NT2/D1 (cell line): ENCODE measurements around the gene ANKDD1B.

ENCODE experiments used
- SUZ12 ChIP-seq: IDR thresholded peaks from 2 replicates; pipeline ENCODE4 v1.6.1; 2011; ENCODE audit not compliant: insufficient read length, insufficient read depth; ENCODE audit errors: extremely low read depth
- ZNF274 ChIP-seq: IDR thresholded peaks from 2 replicates; pipeline ENCODE4 v1.6.1; 2011; ENCODE audit warnings: mild to moderate bottlenecking, low read depth, low read length

DNA sequence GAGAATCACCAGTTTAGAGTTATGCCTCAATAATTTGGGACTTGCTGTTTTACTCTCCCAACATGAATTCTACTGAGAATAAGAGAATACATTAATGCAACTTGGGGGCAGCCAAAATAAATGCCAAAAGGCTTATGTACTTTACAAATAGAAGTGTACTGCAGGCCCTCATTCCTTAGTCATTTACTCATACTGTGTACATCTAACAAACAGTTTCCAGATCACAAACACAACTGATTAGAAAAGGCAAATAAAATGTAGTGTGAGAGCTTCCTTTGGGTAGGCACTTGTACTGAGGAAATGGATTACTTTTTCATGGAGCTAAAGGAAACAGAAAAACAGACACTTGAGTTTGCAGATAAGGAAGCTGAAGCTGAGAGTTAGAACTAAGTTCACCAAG lies 12.6 kb downstream of the ANKDD1B start:
- TF ChIP-seq ZNF274: no peak
- TF ChIP-seq SUZ12: no peak
